Sigmoid colon (tissue), 7 donors: ENCODE results near the gene TBX22. TPM values are rescaled to one million over a fixed set of nuclear protein-coding genes. Genes with fewer than 3 reads are reported as not detected.

Experiments
- DNase-seq: peaks from one replicate; pipeline ENCODE4 v3.0.0-alpha.2; 2019
- H3K27ac ChIP-seq, 4 donors: fragments of 200-600 bp; sonication (generic); one replicate each; pipeline ENCODE4 v1.5.1; 2016 to 2019; ENCODE audit warnings: mild to moderate bottlenecking in 1 of 4
- H3K27me3 ChIP-seq, 3 donors: fragments of 200-600 bp; sonication (generic); one replicate each; pipeline ENCODE4 v1.5.1; 2019; ENCODE audit warnings: mild to moderate bottlenecking in 1 of 3
- H3K36me3 ChIP-seq, 4 donors: fragments of 200-600 bp; sonication (generic); one replicate each; pipeline ENCODE4 v1.5.1; 2016 to 2019
- H3K4me1 ChIP-seq, 4 donors: fragments of 200-600 bp; sonication (generic); one replicate each; pipeline ENCODE4 v1.5.1; 2017 to 2019
- H3K4me3 ChIP-seq, 4 donors: fragments of 200-600 bp; sonication (generic); one replicate each; pipeline ENCODE4 v1.5.1; 2017 to 2019; ENCODE audit warnings: mild to moderate bottlenecking in 2 of 4, moderate library complexity in 1 of 4
- H3K9me3 ChIP-seq, 4 donors: fragments of 200-600 bp in 3 of 4; sonication (generic) in 3 of 4; one replicate each; pipeline versions ENCODE4 v1.5.1 to v1.6.1; 2013 to 2019
- EP300 ChIP-seq, 4 donors: sonication (generic); formaldehyde crosslinking; IDR thresholded peaks; one replicate each; pipeline ENCODE4 v1.6.1; 2017; ENCODE audit warnings: antibody characterized with exemption in 4 of 4
- POLR2A ChIP-seq, 2 donors: fragments of 450-650 bp; IDR thresholded peaks; one replicate each; pipeline ENCODE4 v1.6.1; 2016; ENCODE audit warnings: antibody characterized with exemption in 2 of 2, mild to moderate bottlenecking in 2 of 2, moderate library complexity in 2 of 2
- POLR2AphosphoS5 ChIP-seq, 4 donors: sonication (generic); formaldehyde crosslinking; IDR thresholded peaks; one replicate each; pipeline ENCODE4 v1.6.1; 2017; ENCODE audit warnings: antibody characterized with exemption in 4 of 4
- WGBS, 2 donors: extraction: QIAGEN DNeasy Blood & Tissue Kit; methylation state at CpG; one replicate each; pipeline ENCODE4 v1.1.7; 2013; 5-methylcytosine and 5-hydroxymethylcytosine counted together
- intact Hi-C: fragments of 100-400 bp; cut with DNase I; formaldehyde crosslinking; loops from one replicate; pipeline ENCODE4 v1.15.1; 2023
- polyA plus RNA-seq, 3 donors: library from polyadenylated mRNA; stranded (reverse); fragments of 200-250 nt; gene quantifications; one replicate each; pipeline ENCODE4 v1.2.3, GENCODE V29; 2013
- total RNA-seq, 4 donors: library from RNA; depleted of rRNA; stranded (reverse); fragments of >200 nt; gene quantifications; one replicate each; pipeline ENCODE4 v1.1.0, GENCODE V29; 2016
- TF ChIP-seq, protein P1 (sequence below), 4 experiments: fragments of 450-650 bp in 3 of 4; fragments of 200-600 bp in 1 of 4; IDR thresholded peaks; one replicate each; pipeline ENCODE4 v1.5.1; 2016 to 2019; ENCODE audit warnings: antibody characterized with exemption in 4 of 4, mild to moderate bottlenecking in 3 of 4, moderate library complexity in 2 of 4
- donor health status: healthy with polysubstance abuse.
- donor health status: Bipolar disorder and iron deficiency.
- donor health status: healthy.

TBX22 gene
- total RNA-seq (not detected), polyA plus RNA-seq (not detected)

DNA sequence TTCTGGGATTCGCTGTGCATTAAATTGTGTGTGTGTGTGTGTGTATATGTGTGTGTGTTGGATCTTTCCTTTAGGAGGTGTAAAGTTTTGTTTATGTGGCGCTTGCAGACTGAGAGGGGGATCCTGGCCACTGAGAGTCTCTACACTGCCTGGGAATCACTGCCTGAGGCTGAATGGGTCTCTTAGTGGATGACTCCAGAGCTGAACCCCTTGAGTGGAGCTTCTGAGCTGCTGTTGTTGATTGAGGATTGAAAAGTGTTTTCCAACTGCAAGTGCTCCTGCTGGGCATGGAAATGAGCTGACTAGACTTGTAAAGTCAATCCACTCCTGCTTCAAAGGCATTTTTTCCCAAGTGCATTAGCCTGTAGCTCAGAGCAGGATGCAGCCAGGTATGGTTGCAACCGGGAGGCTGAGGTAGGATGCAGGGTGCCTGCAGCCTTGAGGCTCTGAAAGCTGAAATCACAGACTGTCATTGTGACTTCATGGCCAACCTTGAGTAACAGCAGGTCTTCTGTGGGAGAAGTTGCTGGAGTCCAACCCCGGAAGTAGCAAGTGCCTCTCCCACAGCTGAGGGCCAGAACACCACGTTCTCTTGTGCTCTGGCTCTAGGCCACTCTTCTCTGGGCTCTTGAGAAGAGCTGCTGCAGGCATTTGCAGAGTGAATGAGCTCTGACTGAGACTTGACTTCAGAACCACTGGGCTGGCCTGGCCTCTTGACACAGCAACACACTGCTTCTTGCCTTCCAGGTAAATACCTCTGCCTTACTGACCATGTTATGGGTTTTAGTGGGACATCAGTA is at the start of gene TBX22:
Gene TBX22 (plus strand): TSS at position 613 of the 800 bp plus-strand sequence. CDS start 7,517 bp downstream, outside the sequence.
- 58 to 78% methylated on average over 5 of the region's 5 CpGs for WGBS, 2 donors
- TF ChIP-seq POLR2A (IDR thresholded peaks at IDR 0.05) (no peak), POLR2AphosphoS5 (IDR thresholded peaks at IDR 0.05) (no peak), EP300 (IDR thresholded peaks at IDR 0.05) (no peak)
- TF ChIP-seq, protein P1, sequence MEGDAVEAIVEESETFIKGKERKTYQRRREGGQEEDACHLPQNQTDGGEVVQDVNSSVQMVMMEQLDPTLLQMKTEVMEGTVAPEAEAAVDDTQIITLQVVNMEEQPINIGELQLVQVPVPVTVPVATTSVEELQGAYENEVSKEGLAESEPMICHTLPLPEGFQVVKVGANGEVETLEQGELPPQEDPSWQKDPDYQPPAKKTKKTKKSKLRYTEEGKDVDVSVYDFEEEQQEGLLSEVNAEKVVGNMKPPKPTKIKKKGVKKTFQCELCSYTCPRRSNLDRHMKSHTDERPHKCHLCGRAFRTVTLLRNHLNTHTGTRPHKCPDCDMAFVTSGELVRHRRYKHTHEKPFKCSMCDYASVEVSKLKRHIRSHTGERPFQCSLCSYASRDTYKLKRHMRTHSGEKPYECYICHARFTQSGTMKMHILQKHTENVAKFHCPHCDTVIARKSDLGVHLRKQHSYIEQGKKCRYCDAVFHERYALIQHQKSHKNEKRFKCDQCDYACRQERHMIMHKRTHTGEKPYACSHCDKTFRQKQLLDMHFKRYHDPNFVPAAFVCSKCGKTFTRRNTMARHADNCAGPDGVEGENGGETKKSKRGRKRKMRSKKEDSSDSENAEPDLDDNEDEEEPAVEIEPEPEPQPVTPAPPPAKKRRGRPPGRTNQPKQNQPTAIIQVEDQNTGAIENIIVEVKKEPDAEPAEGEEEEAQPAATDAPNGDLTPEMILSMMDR (IDR thresholded peaks at IDR 0.05), result no peak
- H3K27ac ChIP-seq, result no peak within 1 kb of the TSS
- H3K4me3 ChIP-seq, result no peak within 1 kb of the TSS
- DNase-seq, result no peak
- no peaks in the 10 kb centered on the region for H3K9me3 ChIP-seq
- H3K4me1 ChIP-seq, result no peaks in the 10 kb centered on the region
- intact Hi-C loops, result no loop called here
- H3K27me3 ChIP-seq, result no peaks in the 10 kb centered on the region
- no peaks in the 10 kb centered on the region for H3K36me3 ChIP-seq

DNA sequence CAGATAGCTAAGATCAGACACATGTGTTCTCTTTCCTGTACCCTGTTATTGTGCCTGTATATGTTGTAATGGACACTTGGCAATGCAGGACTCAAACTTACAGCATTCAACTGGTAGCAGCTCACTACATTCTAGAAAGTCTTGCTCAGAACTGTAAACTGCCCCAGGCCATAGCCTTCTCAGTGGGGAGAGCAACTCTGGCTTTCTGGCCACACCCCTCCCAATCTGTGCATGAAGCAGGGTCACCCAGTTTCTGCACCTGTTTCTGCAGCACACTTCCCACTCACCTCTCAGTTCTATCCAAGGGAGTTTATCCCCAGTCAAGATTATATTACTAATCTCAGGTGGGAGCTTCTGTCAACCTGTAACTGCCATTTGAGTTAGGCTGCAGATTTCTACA is 38.9 kb upstream of the TBX22 start:
- intact Hi-C loops, result no loop called here
- Histone ChIP-seq H3K4me1 (no peaks in the 10 kb centered on the region), H3K9me3 (no peaks in the 10 kb centered on the region), H3K4me3 (no peak overlapping the region), H3K36me3 (no peaks in the 10 kb centered on the region), H3K27ac (no peak overlapping the region), H3K27me3 (no peaks in the 10 kb centered on the region)
- TF ChIP-seq POLR2AphosphoS5 (IDR thresholded peaks at IDR 0.05), result no peak
- TF ChIP-seq, protein P1 (IDR thresholded peaks at IDR 0.05), result no peak
- no peak for TF ChIP-seq EP300 (IDR thresholded peaks at IDR 0.05)
- TF ChIP-seq POLR2A (IDR thresholded peaks at IDR 0.05), result no peak
- no peak for DNase-seq

DNA sequence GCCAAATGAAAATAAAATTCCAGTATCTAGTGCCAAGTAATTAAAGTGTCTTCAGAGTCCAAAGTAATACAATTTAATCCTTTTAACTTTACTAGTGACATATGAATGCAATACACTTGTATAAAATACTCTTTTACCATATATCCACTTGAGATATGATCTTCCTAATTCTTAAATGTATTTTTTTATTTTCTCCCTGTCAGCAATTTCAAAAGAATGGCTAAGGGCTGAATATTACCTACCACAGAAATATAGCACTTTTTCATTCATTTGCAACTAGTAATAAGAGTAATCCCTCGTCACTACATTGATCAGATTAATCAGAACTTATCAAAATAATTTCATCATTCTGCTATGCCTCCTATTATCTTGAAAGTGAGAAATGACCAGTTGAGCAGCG is 10.1 kb upstream of the TBX22 start:
- 78 to 80% methylated on average over 2 of the region's 2 CpGs for WGBS, 2 donors
- TF ChIP-seq EP300 (IDR thresholded peaks at IDR 0.05) (no peak), POLR2AphosphoS5 (IDR thresholded peaks at IDR 0.05) (no peak), POLR2A (IDR thresholded peaks at IDR 0.05) (no peak)
- TF ChIP-seq, protein P1 (IDR thresholded peaks at IDR 0.05), result no peak
- Histone ChIP-seq H3K9me3 (no peaks in the 10 kb centered on the region), H3K36me3 (no peaks in the 10 kb centered on the region), H3K27me3 (no peaks in the 10 kb centered on the region), H3K4me3 (no peak overlapping the region), H3K27ac (no peak overlapping the region), H3K4me1 (no peaks in the 10 kb centered on the region)
- no peak for DNase-seq
- intact Hi-C loops, result no loop called here

- no peaks in the 10 kb centered on the region for H3K36me3 ChIP-seq
- 89 to 91% methylated on average over 10 of the region's 10 CpGs for WGBS, 2 donors
These were observed 3.0 kb upstream of the TBX22 start for GRCh38 chrX:80011522-80011921.

More at GRCh38 chrX:80011522-80011921, 3.0 kb upstream of the TBX22 start:
- TF ChIP-seq, protein P1 (IDR thresholded peaks at IDR 0.05), result no peak
- TF ChIP-seq EP300 (IDR thresholded peaks at IDR 0.05) (no peak), POLR2AphosphoS5 (IDR thresholded peaks at IDR 0.05) (no peak), POLR2A (IDR thresholded peaks at IDR 0.05) (no peak)
- Histone ChIP-seq H3K27ac (no peak overlapping the region), H3K4me3 (no peak overlapping the region), H3K4me1 (no peaks in the 10 kb centered on the region), H3K27me3 (no peaks in the 10 kb centered on the region), H3K9me3 (no peaks in the 10 kb centered on the region)
- no peak for DNase-seq
- intact Hi-C loops, result no loop called here
